ACC112 (cell line): Measurements from ENCODE around the gene TMEM271.

Experiments
- H2AFZ ChIP-seq: fragments of 200-600 bp; sonication (generic); one replicate; pipeline ENCODE4 v1.6.0; 2017; ENCODE audit warnings: antibody characterized with exemption, low read length; ENCODE audit not compliant: unreplicated experiment
- H3K27ac ChIP-seq: fragments of 200-600 bp; sonication (generic); 2 replicates; pipeline ENCODE4 v1.5.1; 2014; ENCODE audit warnings: low read depth, mild to moderate bottlenecking, antibody characterized with exemption, low read length, moderate library complexity
- H3K27me3 ChIP-seq: fragments of 200-600 bp; sonication (generic); 2 replicates; pipeline ENCODE4 v1.6.1; 2014; ENCODE audit warnings: mild to moderate bottlenecking, antibody characterized with exemption, low read length, moderate library complexity, mixed read lengths; ENCODE audit not compliant: insufficient read depth
- H3K36me3 ChIP-seq: fragments of 200-600 bp; sonication (generic); 2 replicates; pipeline ENCODE4 v1.6.1; 2016; ENCODE audit warnings: mild to moderate bottlenecking, antibody characterized with exemption, low read length, moderate library complexity, mixed read lengths; ENCODE audit not compliant: insufficient read depth
- H3K4me1 ChIP-seq: fragments of 200-600 bp; sonication (generic); one replicate; pipeline ENCODE4 v1.6.1; 2016; ENCODE audit warnings: low read length, mixed read lengths; ENCODE audit not compliant: insufficient read depth, unreplicated experiment, control insufficient read depth
- H3K4me3 ChIP-seq: fragments of 200-600 bp; sonication (generic); 2 replicates; pipeline ENCODE4 v1.5.1; 2014; ENCODE audit warnings: mild to moderate bottlenecking, low read depth, low read length
- H3K79me2 ChIP-seq: fragments of 200-600 bp; sonication (generic); one replicate; pipeline ENCODE4 v1.6.0; 2016; ENCODE audit warnings: low read length; ENCODE audit not compliant: control insufficient read depth, unreplicated experiment, insufficient read depth

The TMEM271 gene

DNA sequence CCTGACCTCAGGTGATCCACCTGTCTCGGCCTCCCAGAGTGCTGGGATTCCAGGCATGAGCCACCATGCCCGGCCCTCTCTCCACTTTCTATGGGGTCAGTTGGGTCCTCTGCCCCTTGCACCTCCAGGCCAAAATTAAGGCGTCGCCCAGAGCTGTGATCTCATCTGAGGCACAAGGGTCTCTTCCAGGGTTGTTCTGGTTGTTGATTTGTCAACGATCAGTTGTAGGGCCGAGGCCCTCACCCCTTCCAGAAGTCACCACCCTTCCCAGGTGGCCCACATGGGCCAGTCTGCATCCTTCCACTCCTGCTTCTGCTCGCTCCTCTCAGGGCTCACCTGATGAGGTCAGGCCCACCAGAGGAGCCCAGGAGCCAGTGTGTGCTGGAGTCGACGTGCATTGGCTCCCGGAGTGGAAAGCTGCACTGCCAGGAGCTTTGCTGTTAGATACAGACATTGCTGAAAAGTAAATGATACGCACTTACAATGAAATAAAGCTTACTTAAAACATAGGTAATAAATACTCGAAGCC, 14.3 kb upstream of the TMEM271 start:
- H3K36me3 ChIP-seq, result no peaks in the 10 kb centered on the region
- no peak overlapping the region for H3K27ac ChIP-seq
- H3K4me1 ChIP-seq, result no peaks in the 10 kb centered on the region
- no peaks in the 10 kb centered on the region for H3K79me2 ChIP-seq
- no peak overlapping the region for H2AFZ ChIP-seq
- no peak overlapping the region for H3K4me3 ChIP-seq
- H3K27me3 ChIP-seq, result peaks cover 58% of the 10 kb centered on the region

DNA sequence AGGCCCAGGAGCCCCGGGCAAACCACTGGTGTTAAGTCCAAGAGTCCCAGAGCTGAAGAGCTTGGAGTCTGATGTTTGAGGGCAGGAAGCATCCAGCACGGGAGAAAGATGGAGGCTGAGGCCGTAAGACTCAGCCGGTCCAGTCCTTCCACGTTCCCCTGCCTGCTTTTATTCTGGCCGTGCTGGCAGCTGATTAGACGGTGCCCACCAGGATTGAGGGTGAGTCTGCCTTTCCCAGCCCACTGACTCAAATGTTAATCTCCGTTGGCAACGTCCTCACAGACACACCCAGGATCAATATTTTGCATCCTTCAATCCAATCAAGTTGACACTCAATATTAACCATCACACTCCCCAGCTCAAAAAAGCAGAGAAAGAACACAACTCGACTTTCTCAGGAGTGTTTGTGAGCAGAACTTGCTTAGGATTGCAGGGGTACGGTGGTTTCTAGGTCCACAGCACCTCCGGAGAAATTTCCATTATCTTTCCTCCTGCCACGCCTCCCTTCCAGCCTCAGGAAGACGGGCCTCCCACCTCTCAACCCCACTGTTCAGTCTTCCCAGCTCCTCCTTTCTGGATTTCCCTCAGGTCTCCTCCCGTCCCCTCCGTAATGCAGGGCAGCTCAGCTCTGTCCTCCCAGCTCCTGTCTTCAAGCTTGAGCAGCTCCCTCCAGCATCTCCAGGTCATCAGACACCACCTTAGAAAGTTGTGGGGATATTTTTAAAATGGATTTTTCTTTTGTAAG, 13.3 kb upstream of the TMEM271 start:
- H3K4me1 ChIP-seq, result no peaks in the 10 kb centered on the region
- H3K4me3 ChIP-seq, result no peak overlapping the region
- H3K36me3 ChIP-seq, result no peaks in the 10 kb centered on the region
- no peak overlapping the region for H2AFZ ChIP-seq
- no peak overlapping the region for H3K27ac ChIP-seq
- no peaks in the 10 kb centered on the region for H3K79me2 ChIP-seq
- peaks cover 52% of the 10 kb centered on the region for H3K27me3 ChIP-seq

DNA sequence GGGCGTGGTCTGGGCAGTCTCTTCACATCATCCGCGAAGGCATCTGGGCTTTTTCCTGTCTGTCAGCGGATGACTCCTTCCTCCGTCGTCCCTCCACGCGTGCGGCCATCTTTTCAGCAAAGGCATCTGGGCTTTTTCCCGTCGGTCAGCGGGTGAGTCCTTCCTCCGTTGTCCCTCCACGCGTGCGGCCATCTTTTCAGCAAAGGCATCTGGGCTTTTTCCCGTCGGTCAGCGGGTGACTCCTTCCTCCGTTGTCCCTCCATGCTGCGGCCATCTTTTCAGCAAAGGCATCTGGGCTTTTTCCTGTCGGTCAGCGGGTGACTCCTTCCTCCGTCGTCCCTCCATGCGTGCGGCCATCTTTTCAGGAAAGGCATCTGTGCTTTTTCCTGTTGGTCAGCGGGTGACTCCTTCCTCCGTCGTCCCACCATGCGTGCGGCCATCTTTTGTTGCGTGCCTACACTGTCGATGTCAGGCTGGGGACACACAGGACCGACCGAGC, 12.3 kb upstream of the TMEM271 start:
- Histone ChIP-seq H3K27me3 (peaks cover 48% of the 10 kb centered on the region), H3K36me3 (no peaks in the 10 kb centered on the region), H3K27ac (no peak overlapping the region), H3K4me1 (no peaks in the 10 kb centered on the region), H3K4me3 (no peak overlapping the region), H2AFZ (no peak overlapping the region), H3K79me2 (no peaks in the 10 kb centered on the region)

DNA sequence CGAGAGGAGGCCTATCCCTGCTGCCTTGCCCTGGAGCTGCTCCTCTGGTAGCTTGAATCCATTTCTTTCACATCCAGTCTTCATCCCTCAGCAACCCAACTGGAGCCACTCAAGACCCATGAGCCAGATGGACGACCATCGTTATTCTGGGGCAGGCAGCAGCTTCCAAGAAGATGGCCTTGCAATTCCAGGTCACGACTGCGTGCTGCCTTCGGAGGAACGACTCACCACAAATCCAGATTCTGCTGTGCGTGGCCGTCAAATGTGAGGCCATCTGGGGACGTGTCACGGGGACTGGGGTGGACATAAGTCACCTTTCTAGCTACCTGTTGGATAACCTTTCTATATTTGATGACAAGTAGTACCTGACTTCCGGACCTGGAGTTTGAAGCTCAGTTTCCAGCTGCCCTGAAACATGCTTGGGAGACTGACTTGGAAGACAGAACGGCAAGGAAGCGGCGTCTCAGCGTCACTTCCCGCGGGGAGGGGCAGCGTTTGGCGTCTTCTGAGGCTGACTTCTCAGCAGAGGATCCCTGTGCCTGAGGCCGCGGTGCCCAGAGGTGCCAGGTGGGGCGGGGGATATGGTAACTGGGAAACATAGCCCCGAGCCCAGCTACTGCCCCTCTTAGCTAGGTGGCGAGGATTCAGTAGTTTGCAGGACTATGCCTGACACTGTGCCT, 11.7 kb upstream of the TMEM271 start:
- H2AFZ ChIP-seq, result no peak overlapping the region

DNA sequence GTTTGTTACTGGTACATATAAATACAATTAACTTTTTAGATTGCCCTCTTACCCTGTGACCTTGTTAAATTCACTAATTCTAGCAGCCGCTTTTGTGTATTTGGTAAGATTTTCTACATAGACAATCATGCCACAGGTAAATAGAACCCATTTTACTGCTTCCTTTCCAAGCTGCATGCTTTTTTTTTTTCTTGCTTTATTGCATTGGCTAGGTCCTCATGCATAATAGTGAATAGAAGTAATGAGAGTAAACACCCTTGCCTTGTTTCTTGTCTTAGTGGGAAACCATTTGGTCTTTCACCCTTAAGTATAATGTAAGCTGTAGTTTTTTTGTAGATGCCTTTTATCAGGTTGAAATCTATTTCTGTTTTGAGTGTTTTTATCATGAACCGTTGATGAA, 7.7 kb upstream of the TMEM271 start:
- H3K36me3 ChIP-seq, result no peaks in the 10 kb centered on the region
- H3K27me3 ChIP-seq, result peaks cover 69% of the 10 kb centered on the region
- H3K4me1 ChIP-seq, result no peaks in the 10 kb centered on the region
- H3K27ac ChIP-seq, result no peak overlapping the region
- H2AFZ ChIP-seq, result no peak overlapping the region
- no peak overlapping the region for H3K4me3 ChIP-seq
- H3K79me2 ChIP-seq, result no peaks in the 10 kb centered on the region

More for the DNA sequence above, 11.7 kb upstream of the TMEM271 start:
- no peaks in the 10 kb centered on the region for H3K4me1 ChIP-seq
- peaks cover 42% of the 10 kb centered on the region for H3K27me3 ChIP-seq
- no peaks in the 10 kb centered on the region for H3K36me3 ChIP-seq
- no peak overlapping the region for H3K4me3 ChIP-seq
- H3K27ac ChIP-seq, result no peak overlapping the region
- no peaks in the 10 kb centered on the region for H3K79me2 ChIP-seq

DNA sequence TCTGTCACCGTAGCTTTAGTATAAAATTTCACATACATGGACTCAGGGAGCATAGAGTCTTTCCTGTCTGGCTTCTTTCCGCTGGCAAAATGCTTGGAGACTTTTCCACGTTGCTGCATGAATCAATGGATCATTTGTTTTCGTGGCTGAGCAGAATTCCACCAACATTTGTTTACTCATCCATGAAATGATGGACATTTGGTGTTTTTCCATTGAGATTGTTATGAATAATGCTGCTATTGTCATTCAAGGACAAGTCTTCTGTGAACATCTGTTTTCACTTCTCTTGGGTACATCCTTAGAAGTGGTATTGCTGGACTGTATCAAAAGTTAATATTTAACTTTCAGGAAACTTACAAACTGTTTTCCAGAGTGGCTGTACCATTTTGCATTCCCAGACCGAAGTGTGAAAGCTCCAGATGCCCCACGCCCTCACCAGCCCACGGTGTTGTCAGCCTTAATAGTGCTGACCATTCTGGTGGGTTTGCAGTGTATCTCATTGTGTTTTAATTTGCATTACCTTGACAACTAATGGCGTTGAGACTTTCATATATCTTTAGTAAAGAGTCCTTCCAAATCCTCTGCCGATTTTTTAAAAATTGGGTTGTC, 5.8 kb upstream of the TMEM271 start:
- Histone ChIP-seq H3K27ac (no peak overlapping the region), H3K36me3 (no peaks in the 10 kb centered on the region), H2AFZ (no peak overlapping the region), H3K4me3 (no peak overlapping the region), H3K27me3 (peaks cover 70% of the 10 kb centered on the region), H3K4me1 (peaks cover 3% of the 10 kb centered on the region), H3K79me2 (no peaks in the 10 kb centered on the region)

DNA sequence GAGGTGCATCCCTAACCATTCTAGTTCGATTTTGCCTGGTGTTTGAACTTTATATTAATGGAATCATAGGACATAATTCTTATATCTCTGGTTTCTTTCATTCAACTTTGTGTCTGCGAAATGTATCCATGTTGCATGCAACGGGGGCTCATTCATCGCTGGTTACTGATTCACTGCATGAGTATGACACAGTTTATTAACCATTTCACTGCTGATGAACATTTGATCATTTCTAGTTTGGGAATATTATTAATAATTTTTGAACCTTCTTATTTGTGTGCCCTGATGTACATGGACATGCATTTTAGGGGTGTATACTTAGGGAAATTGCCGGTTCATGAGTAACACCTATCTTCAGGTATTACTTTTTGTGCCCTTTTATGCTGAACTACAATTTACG, 5.1 kb upstream of the TMEM271 start:
- H3K27me3 ChIP-seq, result peaks cover 68% of the 10 kb centered on the region
- no peak overlapping the region for H3K27ac ChIP-seq
- H3K36me3 ChIP-seq, result no peaks in the 10 kb centered on the region
- H3K4me3 ChIP-seq, result no peak overlapping the region
- H3K4me1 ChIP-seq, result peaks cover 3% of the 10 kb centered on the region
- H3K79me2 ChIP-seq, result no peaks in the 10 kb centered on the region
- no peak overlapping the region for H2AFZ ChIP-seq

DNA sequence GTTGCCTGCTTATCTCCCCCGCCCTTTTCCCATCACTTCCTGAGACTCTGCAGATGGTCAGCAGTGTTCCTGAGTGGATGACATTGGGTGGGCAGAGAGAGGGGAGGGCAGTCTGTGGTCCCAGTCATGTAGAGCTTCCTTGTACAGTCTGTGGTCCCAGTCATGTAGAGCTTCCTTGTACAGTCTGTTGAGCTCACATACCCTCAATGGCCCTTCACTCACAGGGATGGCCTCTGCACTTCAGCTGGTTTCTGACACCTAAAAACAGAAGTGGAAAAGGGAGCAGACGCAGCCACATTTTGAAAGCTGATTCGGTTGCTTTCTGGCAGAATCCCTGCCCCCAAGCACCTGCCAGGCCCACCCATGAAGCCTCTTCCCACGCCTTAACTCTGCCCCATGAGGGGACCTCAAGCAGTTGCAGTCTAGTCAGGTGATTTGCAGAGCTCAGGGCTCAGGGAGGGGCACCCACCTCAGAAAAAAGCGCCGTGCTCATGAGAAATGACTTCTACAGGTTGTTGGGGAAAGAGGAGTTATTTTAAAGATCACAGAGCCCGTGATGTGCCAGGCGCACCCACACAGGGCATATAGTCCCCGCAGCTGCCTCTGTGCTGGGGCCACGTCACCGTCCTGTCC, 3.6 kb upstream of the TMEM271 start:
- Histone ChIP-seq H3K79me2 (no peaks in the 10 kb centered on the region), H3K36me3 (no peaks in the 10 kb centered on the region), H3K4me3 (no peak overlapping the region), H3K27ac (no peak overlapping the region), H3K4me1 (peaks cover 3% of the 10 kb centered on the region), H2AFZ (no peak overlapping the region), H3K27me3 (peaks cover 67% of the 10 kb centered on the region)

DNA sequence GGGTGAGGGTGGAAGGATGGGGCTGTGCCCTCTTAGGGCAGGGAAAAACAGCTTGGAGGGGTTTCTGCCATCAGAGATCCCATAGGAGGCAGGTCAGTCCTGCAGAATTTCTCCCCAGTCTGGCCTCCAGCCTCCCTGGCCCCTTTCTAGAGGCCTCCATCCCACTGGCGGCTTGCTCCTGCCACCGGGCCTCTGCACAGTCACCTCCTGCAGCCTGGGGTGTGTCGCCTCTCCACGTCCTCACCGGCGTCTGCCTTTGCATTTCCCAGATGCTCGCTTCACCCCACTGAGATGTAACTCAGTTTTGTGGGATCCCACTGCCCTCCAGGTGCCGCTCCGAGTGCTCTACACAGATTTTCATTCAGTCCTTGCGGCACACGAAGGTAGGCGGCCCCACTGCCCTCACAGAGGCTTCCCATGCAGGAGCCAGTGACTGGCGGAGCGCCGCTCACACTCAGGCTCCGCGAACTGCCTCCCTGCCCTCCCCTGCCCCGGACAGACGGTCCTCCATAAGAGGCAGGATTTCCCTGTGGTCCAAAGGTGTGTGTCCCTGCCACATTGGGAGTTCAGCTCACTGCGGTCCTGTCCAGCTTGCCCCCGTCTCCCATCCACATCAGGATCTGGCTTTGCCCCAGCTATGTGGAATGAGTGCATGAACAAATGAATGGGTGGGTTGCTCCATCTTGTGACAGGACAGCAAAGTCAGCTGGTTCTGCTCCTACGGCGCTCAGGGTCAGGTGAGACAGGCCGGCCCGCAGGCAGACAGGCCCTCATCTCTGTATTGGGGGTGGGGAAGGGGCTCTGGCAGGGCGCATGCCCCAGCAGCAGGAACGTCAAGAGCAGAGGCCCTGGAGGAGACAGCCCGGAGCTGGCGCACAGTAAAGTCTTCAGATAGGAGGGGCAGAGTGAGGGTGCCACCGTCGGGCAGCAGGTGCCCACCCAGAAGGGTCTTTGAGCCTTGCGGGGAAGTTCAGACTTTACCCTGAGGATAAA, 2.7 kb upstream of the TMEM271 start:
- Histone ChIP-seq H3K4me3 (no peak overlapping the region), H3K79me2 (no peaks in the 10 kb centered on the region), H3K27me3 (peaks cover 74% of the 10 kb centered on the region), H3K36me3 (no peaks in the 10 kb centered on the region), H2AFZ (no peak overlapping the region), H3K4me1 (peaks cover 3% of the 10 kb centered on the region), H3K27ac (no peak overlapping the region)
